Glutamatergic neuron (in vitro differentiated cells): ENCODE results near the gene VAC14. TPM values are rescaled to one million over a fixed set of nuclear protein-coding genes. Genes with fewer than 3 reads are reported as not detected.

Source experiments
- DNase-seq: peaks from one replicate; pipeline ENCODE4 v3.0.0; 2022
- H3K27ac Mint-ChIP-seq: one replicate; pipeline ENCODE4 v1.8.0; 2020; ENCODE audit warnings: mild to moderate bottlenecking, mixed read lengths, inconsistent platforms; ENCODE audit not compliant: unreplicated experiment
- H3K27me3 Mint-ChIP-seq: one replicate; pipeline ENCODE4 v1.8.0; 2020; ENCODE audit warnings: mild to moderate bottlenecking, moderate library complexity, mixed read lengths, inconsistent platforms; ENCODE audit not compliant: unreplicated experiment
- H3K36me3 Mint-ChIP-seq: one replicate; pipeline ENCODE4 v1.8.0; 2020; ENCODE audit warnings: mild to moderate bottlenecking, mixed read lengths, inconsistent platforms; ENCODE audit not compliant: unreplicated experiment
- H3K4me1 Mint-ChIP-seq: one replicate; pipeline ENCODE4 v1.8.0; 2020; ENCODE audit warnings: mild to moderate bottlenecking, low read depth, mixed read lengths, inconsistent platforms; ENCODE audit not compliant: unreplicated experiment
- H3K4me3 Mint-ChIP-seq: one replicate; pipeline ENCODE4 v1.8.0; 2020; ENCODE audit warnings: mild to moderate bottlenecking, mixed read lengths, inconsistent platforms; ENCODE audit not compliant: unreplicated experiment
- H3K9me3 Mint-ChIP-seq: one replicate; pipeline ENCODE4 v1.8.0; 2020; ENCODE audit warnings: mild to moderate bottlenecking, moderate library complexity, mixed read lengths, inconsistent platforms; ENCODE audit not compliant: unreplicated experiment
- total RNA-seq: library from RNA; stranded (reverse); fragmentation: NEBNext Ultra II Directional; extraction: Animal tissue kit (Norgen Biotek cat#: 25700); gene quantifications from one replicate; pipeline ENCODE4 v1.2.1, GENCODE V29; 2021; ENCODE audit not compliant: unreplicated experiment
- TF ChIP-seq, protein P1 (sequence below): fragments of 200-600 bp; sonication (generic); IDR thresholded peaks from one replicate; pipeline ENCODE4 v1.5.0; 2021; ENCODE audit not compliant: partially characterized antibody, unreplicated experiment

The VAC14 gene
- total RNA-seq, 1 donor from 2014 or later, result 50.2 TPM

DNA sequence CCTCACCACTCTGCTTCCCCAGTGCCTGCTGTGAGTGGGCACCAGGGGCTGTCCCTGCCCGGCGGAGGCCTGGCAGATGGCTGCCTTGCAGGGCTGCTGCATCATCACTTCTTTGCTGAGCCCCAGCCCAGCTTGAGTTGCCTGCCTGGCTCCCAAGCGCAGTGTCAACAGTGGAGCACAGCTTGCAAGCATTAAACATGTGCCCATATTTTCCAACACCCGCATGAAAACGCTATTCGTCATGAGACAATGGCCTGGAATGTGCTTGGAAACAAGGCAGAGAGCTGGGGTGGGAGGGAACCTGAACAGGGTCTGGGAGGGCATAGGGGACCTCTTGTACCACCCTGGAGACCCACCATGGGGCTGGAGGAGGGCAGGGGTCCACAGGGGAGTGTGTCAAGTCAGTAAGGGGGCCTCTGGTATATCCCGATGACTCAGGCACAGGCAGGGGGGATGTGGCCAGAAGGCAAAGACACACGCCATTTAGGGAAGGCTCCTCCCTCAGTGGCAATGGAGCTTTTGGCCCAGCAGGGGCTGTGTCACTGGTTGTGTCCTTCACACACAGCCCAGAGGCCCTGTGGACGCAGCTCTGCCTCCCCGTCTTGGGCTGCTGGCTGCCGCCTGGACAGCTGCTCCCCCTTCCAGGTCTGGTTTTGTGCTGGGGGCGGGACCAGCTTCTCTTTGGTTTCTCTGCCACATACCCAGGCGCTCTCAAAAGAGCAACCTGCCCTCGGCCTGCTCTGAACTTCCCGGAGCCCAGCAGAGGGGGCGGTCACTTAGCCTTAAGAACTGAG, 97.7 kb downstream of the VAC14 start:
- peaks cover 4% of the 10 kb centered on the region for H3K36me3 Mint-ChIP-seq
- H3K9me3 Mint-ChIP-seq, result peaks cover 20% of the 10 kb centered on the region
- H3K4me3 Mint-ChIP-seq, result no peak overlapping the region
- H3K4me1 Mint-ChIP-seq, result peaks cover 20% of the 10 kb centered on the region
- H3K27ac Mint-ChIP-seq, result peak overlapping the region; percentile 62
- TF ChIP-seq, protein P1, sequence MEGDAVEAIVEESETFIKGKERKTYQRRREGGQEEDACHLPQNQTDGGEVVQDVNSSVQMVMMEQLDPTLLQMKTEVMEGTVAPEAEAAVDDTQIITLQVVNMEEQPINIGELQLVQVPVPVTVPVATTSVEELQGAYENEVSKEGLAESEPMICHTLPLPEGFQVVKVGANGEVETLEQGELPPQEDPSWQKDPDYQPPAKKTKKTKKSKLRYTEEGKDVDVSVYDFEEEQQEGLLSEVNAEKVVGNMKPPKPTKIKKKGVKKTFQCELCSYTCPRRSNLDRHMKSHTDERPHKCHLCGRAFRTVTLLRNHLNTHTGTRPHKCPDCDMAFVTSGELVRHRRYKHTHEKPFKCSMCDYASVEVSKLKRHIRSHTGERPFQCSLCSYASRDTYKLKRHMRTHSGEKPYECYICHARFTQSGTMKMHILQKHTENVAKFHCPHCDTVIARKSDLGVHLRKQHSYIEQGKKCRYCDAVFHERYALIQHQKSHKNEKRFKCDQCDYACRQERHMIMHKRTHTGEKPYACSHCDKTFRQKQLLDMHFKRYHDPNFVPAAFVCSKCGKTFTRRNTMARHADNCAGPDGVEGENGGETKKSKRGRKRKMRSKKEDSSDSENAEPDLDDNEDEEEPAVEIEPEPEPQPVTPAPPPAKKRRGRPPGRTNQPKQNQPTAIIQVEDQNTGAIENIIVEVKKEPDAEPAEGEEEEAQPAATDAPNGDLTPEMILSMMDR, result no peak
- DNase-seq, result peak; percentile 67
- peaks cover 11% of the 10 kb centered on the region for H3K27me3 Mint-ChIP-seq

DNA sequence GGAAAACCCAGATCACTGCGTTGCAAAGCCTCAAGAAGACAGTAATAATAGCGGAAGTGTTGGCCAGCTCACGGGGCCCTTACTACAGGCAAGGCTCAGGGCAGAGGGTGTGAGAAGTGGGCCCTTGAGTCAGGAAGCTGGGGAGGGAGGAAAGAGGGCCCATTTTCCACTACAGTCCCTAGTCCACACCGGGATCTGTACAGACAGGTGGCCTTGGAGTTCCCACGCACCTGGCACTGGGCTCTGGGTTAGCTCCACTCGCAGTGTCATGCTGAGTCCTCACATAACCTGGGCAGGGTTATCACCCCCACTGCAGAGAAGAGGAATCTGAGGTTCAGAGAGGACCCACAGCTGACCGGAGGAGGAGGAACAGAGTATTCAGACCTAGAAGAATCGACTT, 98.3 kb downstream of the VAC14 start:
- H3K36me3 Mint-ChIP-seq, result peaks cover 4% of the 10 kb centered on the region
- H3K4me1 Mint-ChIP-seq, result peaks cover 20% of the 10 kb centered on the region
- no peak overlapping the region for H3K27ac Mint-ChIP-seq
- TF ChIP-seq, protein P1, result no peak
- H3K9me3 Mint-ChIP-seq, result peaks cover 17% of the 10 kb centered on the region
- no peak for DNase-seq
- H3K4me3 Mint-ChIP-seq, result no peak overlapping the region
- H3K27me3 Mint-ChIP-seq, result peaks cover 11% of the 10 kb centered on the region

DNA sequence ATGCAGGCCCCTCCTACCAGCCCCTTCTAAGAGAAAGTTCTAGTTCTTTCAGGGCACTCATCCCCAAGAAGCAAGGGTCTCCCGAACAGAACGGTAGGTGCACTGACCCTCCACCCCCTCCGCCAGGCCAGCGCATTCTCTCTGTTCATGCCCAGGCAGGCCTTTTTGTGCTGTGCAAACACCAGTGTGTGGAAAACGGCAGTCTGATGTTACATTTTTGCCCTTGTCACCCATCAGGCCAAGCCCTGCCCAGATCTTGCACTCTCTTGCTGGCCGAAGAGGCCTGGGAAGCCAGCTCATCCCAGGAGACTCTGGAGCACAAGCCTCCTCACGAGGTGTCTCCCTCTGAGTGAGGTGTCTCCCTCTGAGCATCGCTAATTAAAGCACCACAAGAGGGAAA, 99.0 kb downstream of the VAC14 start:
- Mint-ChIP-seq H3K9me3 (peaks cover 17% of the 10 kb centered on the region), H3K27me3 (peaks cover 11% of the 10 kb centered on the region), H3K36me3 (peaks cover 4% of the 10 kb centered on the region), H3K4me3 (peak overlapping the region; percentile 61), H3K27ac (peak overlapping the region; percentile 77), H3K4me1 (peaks cover 17% of the 10 kb centered on the region)
- TF ChIP-seq, protein P1, result no peak
- DNase-seq, result no peak

DNA sequence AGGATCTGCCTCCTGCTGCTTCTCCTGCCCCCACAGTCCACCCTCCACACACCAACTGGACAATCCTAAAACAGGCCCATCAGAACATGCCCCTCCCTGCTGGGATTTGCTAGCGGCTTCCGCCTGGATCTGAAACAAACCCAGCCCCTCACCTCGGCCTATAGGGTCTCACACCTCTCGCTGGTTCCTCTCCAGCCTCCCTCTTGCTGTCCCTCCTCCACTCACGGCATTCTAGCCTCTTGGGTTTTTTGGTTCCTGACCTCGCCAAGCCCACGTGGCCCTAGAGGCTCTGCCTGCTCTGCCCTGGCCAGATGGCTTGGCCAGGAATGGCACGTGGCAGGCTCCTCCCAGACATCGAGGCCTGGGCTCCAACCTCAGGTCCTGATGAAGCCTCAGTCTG, 99.4 kb downstream of the VAC14 start:
- Mint-ChIP-seq H3K36me3 (peaks cover 4% of the 10 kb centered on the region), H3K4me1 (peaks cover 16% of the 10 kb centered on the region), H3K9me3 (peaks cover 17% of the 10 kb centered on the region), H3K27me3 (peaks cover 11% of the 10 kb centered on the region), H3K27ac (peak overlapping the region; percentile 77), H3K4me3 (peak overlapping the region; percentile 61)
- no peak for DNase-seq
- TF ChIP-seq, protein P1, result no peak

DNA sequence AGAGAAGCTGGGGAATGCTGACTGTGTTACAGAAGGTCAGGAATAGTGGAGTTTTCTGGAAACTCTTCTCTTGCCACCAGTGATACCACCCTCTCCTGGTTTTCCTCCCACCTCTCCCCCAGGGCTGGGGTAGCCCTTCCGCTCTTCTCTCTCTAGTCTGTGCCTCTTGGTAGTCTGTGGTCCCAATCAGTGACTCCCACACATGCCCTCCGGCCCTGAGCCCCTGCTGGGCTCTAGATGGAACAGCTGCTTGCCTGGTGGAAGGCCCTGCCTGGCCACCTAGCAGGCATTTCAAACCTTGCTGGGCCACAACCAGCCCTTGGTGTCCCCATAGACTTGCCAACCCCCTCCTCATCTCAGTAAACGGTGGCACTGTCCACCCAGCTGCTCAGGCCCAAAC, 99.9 kb downstream of the VAC14 start:
- H3K27ac Mint-ChIP-seq, result peak overlapping the region; percentile 77
- peaks cover 4% of the 10 kb centered on the region for H3K36me3 Mint-ChIP-seq
- no peak overlapping the region for H3K4me3 Mint-ChIP-seq
- DNase-seq, result no peak
- H3K27me3 Mint-ChIP-seq, result peaks cover 11% of the 10 kb centered on the region
- peaks cover 16% of the 10 kb centered on the region for H3K4me1 Mint-ChIP-seq
- TF ChIP-seq, protein P1, result no peak
- H3K9me3 Mint-ChIP-seq, result peaks cover 17% of the 10 kb centered on the region
